Stimulated activated CD8-positive, alpha-beta memory T cell treated with anti-CD3 and anti-CD28 coated beads, Interleukin-4, amount 100 ng/mL, for 1 hour (primary cell): ENCODE results near the gene CAPNS1.
"Not testable (repeated sequence)": the region's sequence is repeated elsewhere in the genome, so short reads cannot be mapped to it uniquely, and the experiment has no call there.

ENCODE experiments used
- DNase-seq, 2 donors: peaks; one replicate each; pipeline ENCODE4 v3.0.0-alpha.2; 2020; ENCODE audit warnings: low read depth in 2 of 2, low spot score in 1 of 2

CAPNS1 gene

GRCh38 chr19:36149673-36150406 lies 10.0 kb downstream of the CAPNS1 start:
- no peak for DNase-seq

GRCh38 chr19:36150586-36150985 lies 10.7 kb downstream of the CAPNS1 start:
- DNase-seq, result no peak

GRCh38 chr19:36151144-36152018 lies 11.5 kb downstream of the CAPNS1 start:
- DNase-seq, result no peak

DNA sequence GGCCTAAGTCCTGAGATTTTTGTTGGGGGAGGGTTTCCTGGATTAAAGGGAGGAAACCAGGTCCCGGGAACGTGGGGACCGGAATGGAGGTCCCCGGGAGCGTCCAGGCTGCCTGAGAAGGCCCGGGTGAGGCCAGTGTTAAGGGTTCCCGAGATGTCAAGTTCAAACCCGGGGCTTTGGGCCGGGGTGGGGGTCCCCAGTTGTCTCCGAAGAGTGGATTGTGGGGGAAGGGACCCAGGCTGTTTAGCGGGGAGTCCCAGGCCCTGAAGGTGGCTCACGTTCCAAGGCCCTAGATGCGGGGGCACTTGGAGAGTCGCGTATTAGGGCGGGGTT lies 12.1 kb downstream of the CAPNS1 start:
- DNase-seq, result no peak

DNA sequence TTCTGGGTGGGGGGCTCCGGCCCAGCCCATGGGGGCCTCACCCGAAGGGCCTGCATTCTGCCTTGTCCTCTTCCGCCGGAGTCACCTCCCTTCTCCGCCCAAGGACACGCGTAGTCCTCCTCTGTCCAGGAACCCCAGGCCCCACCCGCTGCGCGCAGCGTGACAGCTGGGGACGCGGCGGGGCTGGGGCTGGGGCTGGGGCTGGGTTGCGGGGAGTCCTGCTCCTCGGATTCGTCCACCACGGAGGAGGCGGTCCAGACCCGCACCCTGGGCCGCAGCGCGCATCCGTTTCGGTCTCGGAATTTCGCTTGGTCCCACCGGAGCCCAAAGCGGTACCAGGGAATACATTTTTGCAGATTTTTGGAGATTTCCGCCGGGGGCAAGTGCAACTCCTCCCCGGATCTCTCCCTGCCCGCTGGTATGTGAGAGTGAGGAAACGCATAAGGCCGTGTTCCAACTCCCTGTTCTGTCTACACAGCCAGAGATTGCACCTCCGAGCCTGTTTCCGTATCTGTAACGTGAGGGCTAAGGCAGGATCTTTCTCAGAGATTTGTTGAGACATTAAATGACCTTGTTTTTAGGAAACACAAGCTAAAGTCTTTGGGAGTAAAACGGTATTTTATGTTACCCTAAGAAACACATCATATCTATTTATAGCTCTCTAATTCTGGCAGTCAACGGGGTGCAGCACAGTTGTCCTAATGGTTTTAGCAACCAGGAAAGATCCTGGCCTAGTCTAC lies 12.7 kb downstream of the CAPNS1 start, which contains the start of gene COX7A1:
Gene COX7A1, minus strand, starts transcription at position 96 of the 740 bp plus-strand sequence. Its CDS starts 40 bp downstream, at position 56.
- no peak for DNase-seq

GRCh38 chr19:36153126-36153525 lies 13.3 kb downstream of the CAPNS1 start:
- DNase-seq, result no peak

DNA sequence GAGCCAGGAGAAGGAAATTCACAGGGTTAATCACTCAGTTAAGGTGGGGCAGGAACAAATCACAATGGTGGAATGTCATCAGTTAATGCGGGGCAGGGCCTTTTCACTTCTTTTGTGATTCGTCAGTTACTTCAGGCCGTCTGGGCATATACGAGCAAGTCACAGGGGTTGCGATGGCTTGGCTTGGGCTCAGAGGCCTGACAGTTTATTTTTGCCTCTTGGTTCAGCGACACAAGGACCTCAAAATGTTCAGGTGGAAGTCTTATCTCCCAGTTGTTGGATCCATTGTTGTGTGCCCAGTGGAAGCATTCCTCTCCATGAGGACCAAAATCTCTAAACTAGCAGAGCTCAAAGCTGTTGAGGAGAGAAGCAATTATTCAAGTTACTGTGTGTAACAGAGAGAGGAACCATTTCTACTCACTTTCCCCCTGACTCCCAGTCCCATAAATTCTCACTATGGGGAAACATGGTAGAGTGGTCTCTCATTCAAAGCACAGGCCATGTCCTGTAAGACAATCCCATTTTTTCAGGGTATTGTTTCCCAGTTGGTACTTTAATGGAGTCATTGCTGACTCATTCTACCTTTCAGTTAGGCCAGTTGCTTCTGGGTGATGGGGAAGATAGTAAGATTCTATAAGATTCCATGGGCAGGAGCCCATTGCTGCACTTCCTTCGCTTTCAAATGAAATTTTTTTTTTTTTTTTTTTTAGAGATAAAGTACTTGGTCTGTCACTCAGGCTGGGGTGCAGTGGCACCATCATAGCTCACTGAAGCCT lies 21.1 kb downstream of the CAPNS1 start:
- DNase-seq, result no peak

GRCh38 chr19:36163813-36164212 lies 23.9 kb downstream of the CAPNS1 start:
- no peak for DNase-seq

DNA sequence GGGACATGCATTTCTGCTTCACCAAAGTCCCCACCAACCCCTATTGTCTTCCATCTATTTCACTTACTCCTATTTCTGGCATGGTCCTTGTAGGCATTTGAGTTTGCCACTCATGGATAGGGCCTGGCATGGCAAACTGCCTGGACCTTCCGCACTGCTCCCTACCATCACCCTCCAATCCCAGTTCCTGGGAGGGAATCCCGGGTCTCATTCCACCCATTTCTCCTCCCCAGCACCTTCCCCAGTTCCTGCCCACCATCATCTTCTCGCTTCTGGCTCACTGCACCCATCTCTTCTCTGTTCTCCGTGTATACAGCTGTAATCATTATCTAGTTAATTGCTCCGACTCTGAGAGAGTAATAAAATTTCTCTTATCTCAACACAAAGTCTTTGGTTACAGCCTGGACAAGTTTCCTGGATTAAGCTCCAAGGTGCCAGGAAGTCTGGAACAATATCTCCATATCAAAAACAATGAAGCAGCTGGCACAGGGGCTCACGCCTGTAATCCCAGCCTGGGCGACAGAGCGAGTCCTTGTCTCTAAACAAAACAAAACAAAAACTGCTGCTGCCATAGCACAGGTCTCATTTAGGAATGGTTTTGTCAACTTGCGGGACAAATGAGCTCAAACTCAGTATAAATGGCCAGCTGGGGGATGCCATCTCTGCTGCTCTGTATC lies 29.4 kb downstream of the CAPNS1 start:
- DNase-seq, result no peak

GRCh38 chr19:36172852-36173251 lies 33.0 kb downstream of the CAPNS1 start:
- no peak for DNase-seq

- DNase-seq, result not testable (repeated sequence)
These were observed 34.0 kb downstream of the CAPNS1 start for GRCh38 chr19:36173846-36174245.

GRCh38 chr19:36179077-36179476 lies 39.2 kb downstream of the CAPNS1 start:
- DNase-seq, result not testable (repeated sequence)

DNA sequence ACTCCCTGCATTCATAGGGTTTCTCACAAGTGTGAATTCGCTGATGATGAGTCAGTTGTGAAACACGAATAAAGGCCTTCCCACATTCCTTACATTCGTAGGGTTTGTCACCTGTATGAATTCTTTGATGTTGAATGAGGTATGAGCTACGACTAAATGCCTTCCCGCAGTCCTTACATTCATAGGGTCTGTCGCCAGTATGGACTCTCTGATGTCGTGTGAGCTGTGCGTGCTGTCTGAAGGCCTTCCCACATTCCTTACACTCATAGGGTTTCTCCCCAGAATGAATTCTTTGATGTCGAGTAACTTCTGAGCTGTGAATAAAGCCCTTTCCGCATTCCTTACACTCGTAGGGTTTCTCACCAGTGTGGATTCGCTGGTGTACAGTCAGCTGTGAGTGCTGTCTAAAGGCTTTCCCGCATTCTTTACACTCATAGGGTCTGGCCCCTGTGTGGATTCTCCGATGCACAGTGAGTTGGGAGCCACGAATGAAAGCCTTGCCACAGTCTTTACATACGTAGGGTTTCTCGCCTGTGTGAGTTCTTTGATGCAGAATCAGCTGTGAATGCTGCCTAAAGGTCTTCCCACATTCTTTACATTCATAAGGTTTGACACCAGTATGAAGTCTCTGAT lies 42.9 kb downstream of the CAPNS1 start:
- no peak for DNase-seq

- no peak for DNase-seq
These were observed 43.4 kb downstream of the CAPNS1 start for GRCh38 chr19:36183245-36183628.

DNA sequence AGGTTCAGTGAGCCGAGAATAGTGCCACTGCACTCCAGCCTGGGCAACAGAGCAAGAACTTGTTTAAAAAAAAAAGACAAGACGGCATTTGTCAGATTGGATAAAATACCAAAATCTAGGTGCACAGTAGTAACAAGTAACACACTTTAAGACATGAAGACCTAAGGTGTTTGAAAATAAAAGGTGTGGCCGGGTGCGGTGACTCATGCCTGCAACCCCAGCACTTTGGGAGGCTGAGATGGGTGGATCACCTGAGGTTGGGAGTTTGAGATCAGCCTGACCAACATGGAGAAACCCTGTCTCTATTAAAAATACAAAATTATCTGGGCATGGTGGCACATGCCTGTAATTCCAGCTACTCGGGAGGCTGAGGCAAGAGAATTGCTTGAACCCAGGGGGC lies 46.9 kb downstream of the CAPNS1 start:
- DNase-seq, result not testable (repeated sequence)

DNA sequence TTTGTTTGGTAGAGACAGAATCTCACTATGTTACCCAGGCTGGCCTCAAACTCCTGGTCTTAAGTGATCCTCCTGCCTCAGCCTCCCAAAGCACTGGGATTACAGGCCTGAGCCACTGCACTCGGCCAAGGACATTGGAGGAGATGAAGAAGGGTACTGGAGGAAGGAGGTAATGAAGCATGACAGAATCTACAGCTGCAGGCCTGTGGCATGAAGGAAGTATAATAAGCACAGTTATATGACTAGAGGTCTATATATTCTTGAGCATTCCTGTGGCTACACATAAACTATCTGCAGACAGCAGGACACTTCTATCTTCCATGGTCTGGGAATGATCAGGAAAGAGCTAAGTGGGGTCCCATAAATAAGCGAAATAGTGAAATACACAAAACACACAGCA lies 56.4 kb downstream of the CAPNS1 start:
- no peak for DNase-seq

DNA sequence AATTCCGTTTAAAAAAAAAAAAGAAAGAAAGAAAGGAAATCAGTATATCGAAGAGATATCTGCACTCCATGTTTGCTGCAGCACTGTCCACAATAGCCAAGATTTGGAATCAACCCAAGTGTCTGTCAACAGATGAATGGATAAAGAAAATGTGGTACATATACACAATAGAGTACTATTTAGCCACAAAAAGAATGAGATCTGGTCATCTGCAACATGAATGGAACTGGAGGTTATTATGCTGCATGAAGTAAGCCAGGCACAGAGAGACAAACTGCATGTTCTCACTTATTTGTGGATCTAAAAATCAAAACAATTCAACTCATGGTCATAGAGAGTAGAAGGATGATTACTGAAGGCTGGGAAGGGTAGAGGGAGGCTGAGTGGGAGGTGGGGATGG lies 58.3 kb downstream of the CAPNS1 start:
- DNase-seq, result no peak
